ENCODE results near the gene SETD6.

The SETD6 gene

GRCh38 chr16:58507963-58508670 is 7.2 kb upstream of the SETD6 start:
- no peak for DNase-seq (ENCODE audit: low read depth in 2 of 2)

- no peak for DNase-seq (ENCODE audit: low read depth in 2 of 2)
These were observed 6.6 kb upstream of the SETD6 start for GRCh38 chr16:58508671-58509251.

GRCh38 chr16:58509256-58510096 is 5.8 kb upstream of the SETD6 start:
- no peak for DNase-seq (ENCODE audit: low read depth in 2 of 2)

- DNase-seq (ENCODE audit: low read depth in 2 of 2): no peak
These were observed 5.1 kb upstream of the SETD6 start for GRCh38 chr16:58510097-58510775.

- no peak for DNase-seq (ENCODE audit: low read depth in 2 of 2)
These were observed 4.3 kb upstream of the SETD6 start for GRCh38 chr16:58510776-58511628.

GRCh38 chr16:58511933-58512815 is 3.1 kb upstream of the SETD6 start:
- DNase-seq (ENCODE audit: low read depth in 2 of 2): peak; percentile 78 to 80

- no peak for DNase-seq (ENCODE audit: low read depth in 2 of 2)
These were observed 1.4 kb upstream of the SETD6 start for GRCh38 chr16:58513874-58514273.

GRCh38 chr16:58515871-58516767 is 802 bp downstream of the SETD6 start:
- peak; percentile 34 to 36 for DNase-seq (ENCODE audit: low read depth in 2 of 2)

GRCh38 chr16:58516768-58517107 is 1.4 kb downstream of the SETD6 start:
- no peak for DNase-seq (ENCODE audit: low read depth in 2 of 2)

- no peak for DNase-seq (ENCODE audit: low read depth in 2 of 2)
These were observed 3.0 kb downstream of the SETD6 start for GRCh38 chr16:58518083-58518979.

- no peak for DNase-seq (ENCODE audit: low read depth in 2 of 2)
These were observed 3.7 kb downstream of the SETD6 start for GRCh38 chr16:58518980-58519368.

GRCh38 chr16:58519707-58520106 is 4.4 kb downstream of the SETD6 start:
- DNase-seq (ENCODE audit: low read depth in 2 of 2): no peak

- no peak for DNase-seq (ENCODE audit: low read depth in 2 of 2)
These were observed 14.9 kb downstream of the SETD6 start for GRCh38 chr16:58530179-58530578.

GRCh38 chr16:58532414-58532813 is 17.1 kb downstream of the SETD6 start:
- no peak for DNase-seq (ENCODE audit: low read depth in 2 of 2)

GRCh38 chr16:58533751-58534470 is 18.6 kb downstream of the SETD6 start:
- DNase-seq (ENCODE audit: low read depth in 2 of 2): no peak

GRCh38 chr16:58535100-58535499 is 19.8 kb downstream of the SETD6 start:
- DNase-seq (ENCODE audit: low read depth in 2 of 2): no peak

GRCh38 chr16:58536278-58536677 is 21.0 kb downstream of the SETD6 start:
- no peak for DNase-seq (ENCODE audit: low read depth in 2 of 2)

All from stimulated activated CD8-positive, alpha-beta memory T cell treated with anti-CD3 and anti-CD28 coated beads, Interleukin-2, amount 100 ng/mL, for 48 hours (primary cell).